HL-60 (cell line): ENCODE results near the gene CKAP4.
"Not testable (repeated sequence)": the region's sequence is repeated elsewhere in the genome, so short reads cannot be mapped to it uniquely, and the experiment has no call there.

ENCODE experiments used
- DNase-seq, 2 experiments: peaks; one replicate each; pipeline ENCODE4 v3.0.0-alpha.2; 2010 to 2020; ENCODE audit warnings: low read depth in 1 of 2, low spot score in 1 of 2
- H3K27ac ChIP-seq: fragments of 250-450 bp; sonication (Bioruptor Pico); replicated peaks from 2 replicates; pipeline ENCODE4 v1.5.1; 2020; ENCODE audit warnings: mild to moderate bottlenecking, moderate library complexity
- H3K27me3 ChIP-seq: fragments of 250-450 bp; sonication (Bioruptor Pico); 2 replicates; pipeline ENCODE4 v1.5.1; 2021; ENCODE audit warnings: mild to moderate bottlenecking, moderate library complexity; ENCODE audit not compliant: insufficient read depth, poor library complexity, severe bottlenecking
- H3K4me3 ChIP-seq: replicated peaks from 2 replicates; pipeline ENCODE4 v1.5.1; 2011; ENCODE audit warnings: mild to moderate bottlenecking, control low read depth, low read length; ENCODE audit not compliant: insufficient read depth
- CTCF ChIP-seq: IDR thresholded peaks from one replicate; pipeline ENCODE4 v1.5.1; 2011; ENCODE audit warnings: low read length, control low read depth, inconsistent platforms; ENCODE audit not compliant: insufficient read depth
- GABPA ChIP-seq: IDR thresholded peaks from 2 replicates; pipeline ENCODE4 v1.6.1; 2012; ENCODE audit warnings: low read depth
- POLR2AphosphoS5 ChIP-seq: IDR thresholded peaks from 2 replicates; pipeline ENCODE4 v1.6.1; 2012; ENCODE audit warnings: low read depth
- REST ChIP-seq: IDR thresholded peaks from 2 replicates; pipeline ENCODE4 v1.6.1; 2012; ENCODE audit warnings: low read depth; ENCODE audit not compliant: insufficient replicate concordance
- SPI1 ChIP-seq: IDR thresholded peaks from 2 replicates; pipeline ENCODE4 v1.6.1; 2012; ENCODE audit warnings: low read depth, mild to moderate bottlenecking, borderline replicate concordance

The CKAP4 gene

GRCh38 chr12:106288101-106288493, 40.3 kb upstream of the CKAP4 start:
- no peak for DNase-seq
- peaks cover 15% of the 10 kb centered on the region for H3K27me3 ChIP-seq
- no peak overlapping the region for H3K4me3 ChIP-seq
- TF ChIP-seq REST (no peak), CTCF (no peak), POLR2AphosphoS5 (no peak), GABPA (no peak), SPI1 (no peak)
- H3K27ac ChIP-seq, result no peak overlapping the region

GRCh38 chr12:106287364-106287763, 39.5 kb upstream of the CKAP4 start:
- no peak for DNase-seq
- Histone ChIP-seq H3K27ac (no peak overlapping the region), H3K27me3 (peaks cover 15% of the 10 kb centered on the region), H3K4me3 (no peak overlapping the region)
- TF ChIP-seq CTCF (no peak), POLR2AphosphoS5 (no peak), REST (no peak), GABPA (no peak), SPI1 (no peak)

- DNase-seq, H3K27ac ChIP-seq, H3K4me3 ChIP-seq: not testable (repeated sequence)
- H3K27me3 ChIP-seq, result peaks cover 15% of the 10 kb centered on the region
These were observed 38.8 kb upstream of the CKAP4 start for GRCh38 chr12:106286576-106287162.

DNA sequence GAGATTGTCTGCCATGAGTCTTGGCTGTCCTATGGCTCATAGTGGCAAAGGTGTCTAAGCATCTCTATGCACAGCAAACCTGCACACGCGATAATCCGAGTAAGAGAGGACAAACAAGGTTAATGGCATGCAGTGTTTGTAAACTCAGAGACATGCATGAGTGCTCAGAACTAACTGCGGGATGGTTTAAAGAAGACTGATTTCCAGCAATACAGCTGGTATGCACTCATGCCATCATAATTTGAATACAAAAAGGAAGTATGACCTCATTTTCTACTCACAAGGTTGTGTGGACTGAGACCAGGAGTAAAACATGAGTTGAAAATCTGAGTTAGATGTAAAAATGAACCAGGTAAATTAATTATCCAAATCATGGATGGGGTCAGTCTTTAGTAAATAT, 38.2 kb upstream of the CKAP4 start:
- Histone ChIP-seq H3K27me3 (peaks cover 15% of the 10 kb centered on the region), H3K27ac (no peak overlapping the region), H3K4me3 (no peak overlapping the region)
- TF ChIP-seq SPI1, result no peak
- TF ChIP-seq GABPA, result no peak
- no peak for TF ChIP-seq REST
- no peak for TF ChIP-seq CTCF
- no peak for TF ChIP-seq POLR2AphosphoS5
- DNase-seq, result no peak
